ENCODE results near the gene HDX.

HDX gene

GRCh38 chrX:84467898-84468297 is 34.4 kb downstream of the HDX start:
- Histone ChIP-seq H3K4me1 (ENCODE audit: control insufficient read depth, insufficient read depth, low read length) (no peaks in the 10 kb centered on the region), H3K9me3 (ENCODE audit: control insufficient read depth in 2 of 2, low read length in 2 of 2) (no peaks in the 10 kb centered on the region), H3K9ac (ENCODE audit: low read length in 2 of 2) (no peak overlapping the region), H3K27me3 (ENCODE audit: control insufficient read depth in 1 of 2, insufficient read depth in 2 of 2, low read length in 2 of 2) (no peaks in the 10 kb centered on the region), H3K27ac (ENCODE audit: low read length) (no peak overlapping the region), H3K4me3 (ENCODE audit: low read length in 2 of 2) (no peak overlapping the region), H3K36me3 (ENCODE audit: control insufficient read depth in 2 of 2, insufficient read depth in 2 of 2, low read length in 2 of 2) (no peaks in the 10 kb centered on the region)

- Histone ChIP-seq H3K36me3 (ENCODE audit: control insufficient read depth in 2 of 2, insufficient read depth in 2 of 2, low read length in 2 of 2) (no peaks in the 10 kb centered on the region), H3K27me3 (ENCODE audit: control insufficient read depth in 1 of 2, insufficient read depth in 2 of 2, low read length in 2 of 2) (no peaks in the 10 kb centered on the region), H3K4me3 (ENCODE audit: low read length in 2 of 2) (no peak overlapping the region), H3K9me3 (ENCODE audit: control insufficient read depth in 2 of 2, low read length in 2 of 2) (peaks cover 0 to 3% of the 10 kb centered on the region in 2 donors), H3K9ac (ENCODE audit: low read length in 2 of 2) (no peak overlapping the region), H3K27ac (ENCODE audit: low read length) (no peak overlapping the region), H3K4me1 (ENCODE audit: control insufficient read depth, insufficient read depth, low read length) (no peaks in the 10 kb centered on the region)
Observed at GRCh38 chrX:84453351-84454246, 48.7 kb downstream of the HDX start.

- H3K27me3 ChIP-seq (ENCODE audit: control insufficient read depth in 1 of 2, insufficient read depth in 2 of 2, low read length in 2 of 2): no peaks in the 10 kb centered on the region
- H3K27ac ChIP-seq (ENCODE audit: low read length): no peak overlapping the region
- H3K36me3 ChIP-seq (ENCODE audit: control insufficient read depth in 2 of 2, insufficient read depth in 2 of 2, low read length in 2 of 2): no peaks in the 10 kb centered on the region
- H3K9ac ChIP-seq (ENCODE audit: low read length in 2 of 2): no peak overlapping the region
- H3K4me1 ChIP-seq (ENCODE audit: control insufficient read depth, insufficient read depth, low read length): no peaks in the 10 kb centered on the region
- peaks cover 0 to 3% of the 10 kb centered on the region in 2 donors for H3K9me3 ChIP-seq (ENCODE audit: control insufficient read depth in 2 of 2, low read length in 2 of 2)
- no peak overlapping the region for H3K4me3 ChIP-seq (ENCODE audit: low read length in 2 of 2)
Observed at GRCh38 chrX:84441143-84441542, 61.1 kb downstream of the HDX start.

- Histone ChIP-seq H3K27ac (ENCODE audit: low read length) (no peak overlapping the region), H3K9ac (ENCODE audit: low read length in 2 of 2) (no peak overlapping the region), H3K27me3 (ENCODE audit: control insufficient read depth in 1 of 2, insufficient read depth in 2 of 2, low read length in 2 of 2) (no peaks in the 10 kb centered on the region), H3K4me1 (ENCODE audit: control insufficient read depth, insufficient read depth, low read length) (no peaks in the 10 kb centered on the region), H3K9me3 (ENCODE audit: control insufficient read depth in 2 of 2, low read length in 2 of 2) (peaks cover 0 to 5% of the 10 kb centered on the region in 2 donors), H3K36me3 (ENCODE audit: control insufficient read depth in 2 of 2, insufficient read depth in 2 of 2, low read length in 2 of 2) (no peaks in the 10 kb centered on the region), H3K4me3 (ENCODE audit: low read length in 2 of 2) (no peak overlapping the region)
Observed at GRCh38 chrX:84415140-84415539, 87.1 kb downstream of the HDX start.

- H3K4me1 ChIP-seq (ENCODE audit: control insufficient read depth, insufficient read depth, low read length): no peaks in the 10 kb centered on the region
- H3K36me3 ChIP-seq (ENCODE audit: control insufficient read depth in 2 of 2, insufficient read depth in 2 of 2, low read length in 2 of 2): no peaks in the 10 kb centered on the region
- no peaks in the 10 kb centered on the region for H3K27me3 ChIP-seq (ENCODE audit: control insufficient read depth in 1 of 2, insufficient read depth in 2 of 2, low read length in 2 of 2)
- H3K9ac ChIP-seq (ENCODE audit: low read length in 2 of 2): no peak overlapping the region
- no peak overlapping the region for H3K27ac ChIP-seq (ENCODE audit: low read length)
- no peaks in the 10 kb centered on the region for H3K9me3 ChIP-seq (ENCODE audit: control insufficient read depth in 2 of 2, low read length in 2 of 2)
- peak overlapping the region in 1 of 2 donors; percentile 16 for H3K4me3 ChIP-seq (ENCODE audit: low read length in 2 of 2)
Observed at GRCh38 chrX:84363663-84364062, 138.6 kb downstream of the HDX start.

- Histone ChIP-seq H3K4me1 (ENCODE audit: control insufficient read depth, insufficient read depth, low read length) (no peaks in the 10 kb centered on the region), H3K36me3 (ENCODE audit: control insufficient read depth in 2 of 2, insufficient read depth in 2 of 2, low read length in 2 of 2) (no peaks in the 10 kb centered on the region), H3K27me3 (ENCODE audit: control insufficient read depth in 1 of 2, insufficient read depth in 2 of 2, low read length in 2 of 2) (no peaks in the 10 kb centered on the region), H3K9ac (ENCODE audit: low read length in 2 of 2) (no peak overlapping the region), H3K27ac (ENCODE audit: low read length) (no peak overlapping the region), H3K9me3 (ENCODE audit: control insufficient read depth in 2 of 2, low read length in 2 of 2) (no peaks in the 10 kb centered on the region), H3K4me3 (ENCODE audit: low read length in 2 of 2) (peak overlapping the region in 1 of 2 donors; percentile 16)
Observed at GRCh38 chrX:84363051-84363450, 139.2 kb downstream of the HDX start.

GRCh38 chrX:84362184-84362838 is 139.9 kb downstream of the HDX start:
- Histone ChIP-seq H3K27me3 (ENCODE audit: control insufficient read depth in 1 of 2, insufficient read depth in 2 of 2, low read length in 2 of 2) (no peaks in the 10 kb centered on the region), H3K9ac (ENCODE audit: low read length in 2 of 2) (no peak overlapping the region), H3K27ac (ENCODE audit: low read length) (no peak overlapping the region), H3K4me3 (ENCODE audit: low read length in 2 of 2) (no peak overlapping the region), H3K36me3 (ENCODE audit: control insufficient read depth in 2 of 2, insufficient read depth in 2 of 2, low read length in 2 of 2) (no peaks in the 10 kb centered on the region), H3K9me3 (ENCODE audit: control insufficient read depth in 2 of 2, low read length in 2 of 2) (no peaks in the 10 kb centered on the region), H3K4me1 (ENCODE audit: control insufficient read depth, insufficient read depth, low read length) (no peaks in the 10 kb centered on the region)

GRCh38 chrX:84358271-84358670 is 144.0 kb downstream of the HDX start:
- Histone ChIP-seq H3K9ac (ENCODE audit: low read length in 2 of 2) (no peak overlapping the region), H3K4me3 (ENCODE audit: low read length in 2 of 2) (no peak overlapping the region), H3K27me3 (ENCODE audit: control insufficient read depth in 1 of 2, insufficient read depth in 2 of 2, low read length in 2 of 2) (no peaks in the 10 kb centered on the region)

GRCh38 chrX:84357296-84357695 is 145.0 kb downstream of the HDX start:
- Histone ChIP-seq H3K4me3 (ENCODE audit: low read length in 2 of 2) (no peak overlapping the region), H3K27ac (ENCODE audit: low read length) (no peak overlapping the region), H3K27me3 (ENCODE audit: control insufficient read depth in 1 of 2, insufficient read depth in 2 of 2, low read length in 2 of 2) (no peaks in the 10 kb centered on the region), H3K4me1 (ENCODE audit: control insufficient read depth, insufficient read depth, low read length) (no peaks in the 10 kb centered on the region), H3K9me3 (ENCODE audit: control insufficient read depth in 2 of 2, low read length in 2 of 2) (no peaks in the 10 kb centered on the region), H3K36me3 (ENCODE audit: control insufficient read depth in 2 of 2, insufficient read depth in 2 of 2, low read length in 2 of 2) (no peaks in the 10 kb centered on the region), H3K9ac (ENCODE audit: low read length in 2 of 2) (no peak overlapping the region)

More at GRCh38 chrX:84358271-84358670, 144.0 kb downstream of the HDX start:
- Histone ChIP-seq H3K4me1 (ENCODE audit: control insufficient read depth, insufficient read depth, low read length) (no peaks in the 10 kb centered on the region), H3K9me3 (ENCODE audit: control insufficient read depth in 2 of 2, low read length in 2 of 2) (no peaks in the 10 kb centered on the region), H3K36me3 (ENCODE audit: control insufficient read depth in 2 of 2, insufficient read depth in 2 of 2, low read length in 2 of 2) (no peaks in the 10 kb centered on the region), H3K27ac (ENCODE audit: low read length) (no peak overlapping the region)

GRCh38 chrX:84340968-84341367 is 161.3 kb downstream of the HDX start:
- H3K9ac ChIP-seq (ENCODE audit: low read length in 2 of 2): no peak overlapping the region
- H3K27me3 ChIP-seq (ENCODE audit: control insufficient read depth in 1 of 2, insufficient read depth in 2 of 2, low read length in 2 of 2): no peaks in the 10 kb centered on the region
- no peaks in the 10 kb centered on the region for H3K9me3 ChIP-seq (ENCODE audit: control insufficient read depth in 2 of 2, low read length in 2 of 2)
- no peak overlapping the region for H3K4me3 ChIP-seq (ENCODE audit: low read length in 2 of 2)
- H3K27ac ChIP-seq (ENCODE audit: low read length): no peak overlapping the region
- H3K36me3 ChIP-seq (ENCODE audit: control insufficient read depth in 2 of 2, insufficient read depth in 2 of 2, low read length in 2 of 2): no peaks in the 10 kb centered on the region
- H3K4me1 ChIP-seq (ENCODE audit: control insufficient read depth, insufficient read depth, low read length): no peaks in the 10 kb centered on the region

All from stomach smooth muscle (tissue), 2 donors.